ENCODE data around the gene ACTL10. TPM values are rescaled to one million over a fixed set of nuclear protein-coding genes. Genes with fewer than 3 reads are reported as not detected.

The ACTL10 gene
- total RNA-seq, 1 experiment from 2014 or later: 0.46 TPM

DNA sequence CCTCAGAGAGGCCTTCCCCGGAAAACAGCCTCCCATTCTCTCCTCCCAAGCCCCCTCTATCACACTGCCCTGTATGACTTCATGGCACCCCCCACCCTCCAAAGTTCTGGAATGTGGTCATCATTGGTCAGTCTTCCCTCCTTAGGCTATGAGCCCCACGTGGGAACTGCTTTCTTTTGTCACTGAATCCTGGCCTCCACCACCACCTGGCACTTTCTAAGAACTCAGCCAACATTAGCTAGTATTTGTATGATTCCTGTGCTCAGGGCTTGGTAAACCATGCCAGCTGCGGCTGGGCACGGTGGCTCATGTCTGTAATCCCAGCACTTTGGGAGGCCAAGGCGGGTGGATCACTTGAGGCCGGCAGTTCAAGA, 27.9 kb downstream of the ACTL10 start:
- Histone ChIP-seq H4K8ac (replicated peaks; ENCODE audit: insufficient read length, low read depth, low read length) (no peak overlapping the region), H2BK20ac (ENCODE audit: low read depth, low read length, poor library complexity, severe bottlenecking) (no peak overlapping the region), H3K18ac (ENCODE audit: insufficient read length, low read depth, low read length) (peak overlapping the region; percentile 62), H2AFZ (ENCODE audit: low read length) (no peak overlapping the region), H3K23ac (ENCODE audit: insufficient read length, low read depth, low read length) (no peak overlapping the region), H3K4ac (ENCODE audit: low read depth, low read length) (no peak overlapping the region), H3K9me3 (ENCODE audit: control insufficient read depth, low read depth, low read length) (no peaks in the 10 kb centered on the region), H3T11ph (ENCODE audit: low read length) (no peak overlapping the region), H4K91ac (ENCODE audit: insufficient read length, low read depth, low read length) (no peak overlapping the region), H3K79me2 (ENCODE audit: insufficient read depth, low read length) (no peaks in the 10 kb centered on the region), H4K5ac (ENCODE audit: insufficient read length, low read depth, low read length) (no peak overlapping the region), H4K20me1 (ENCODE audit: control insufficient read depth, insufficient read depth, insufficient read length) (no peaks in the 10 kb centered on the region), H3K4me2 (ENCODE audit: insufficient read depth, insufficient read length, low read length) (no peak overlapping the region), H3K56ac (ENCODE audit: insufficient read length, low read depth, low read length) (no peak overlapping the region), H3K27ac (ENCODE audit: insufficient read length, low read depth, low read length) (no peak overlapping the region), H2BK12ac (ENCODE audit: insufficient read length, low read depth, low read length) (no peak overlapping the region), H3K14ac (ENCODE audit: insufficient read depth, low read length) (no peak overlapping the region), H3K23me2 (ENCODE audit: insufficient read length, low read depth, low read length, poor library complexity, severe bottlenecking) (no peaks in the 10 kb centered on the region), H2BK120ac (ENCODE audit: low read depth, low read length, poor library complexity, severe bottlenecking) (no peak overlapping the region), H3K79me1 (ENCODE audit: insufficient read depth, low read depth, low read length, poor library complexity, severe bottlenecking) (no peaks in the 10 kb centered on the region), H2AK5ac (ENCODE audit: insufficient read length, low read length) (no peak overlapping the region), H3K4me1 (ENCODE audit: insufficient read depth, low read length) (no peaks in the 10 kb centered on the region), H2BK5ac (ENCODE audit: insufficient read length, low read length) (no peak overlapping the region), H3K9ac (ENCODE audit: extremely low read depth, insufficient read length, low read length) (no peak overlapping the region), H3K27me3 (ENCODE audit: insufficient read depth, low read length) (no peaks in the 10 kb centered on the region), H2BK15ac (ENCODE audit: low read depth, low read length) (no peak overlapping the region)
- TF ChIP-seq, protein P1, sequence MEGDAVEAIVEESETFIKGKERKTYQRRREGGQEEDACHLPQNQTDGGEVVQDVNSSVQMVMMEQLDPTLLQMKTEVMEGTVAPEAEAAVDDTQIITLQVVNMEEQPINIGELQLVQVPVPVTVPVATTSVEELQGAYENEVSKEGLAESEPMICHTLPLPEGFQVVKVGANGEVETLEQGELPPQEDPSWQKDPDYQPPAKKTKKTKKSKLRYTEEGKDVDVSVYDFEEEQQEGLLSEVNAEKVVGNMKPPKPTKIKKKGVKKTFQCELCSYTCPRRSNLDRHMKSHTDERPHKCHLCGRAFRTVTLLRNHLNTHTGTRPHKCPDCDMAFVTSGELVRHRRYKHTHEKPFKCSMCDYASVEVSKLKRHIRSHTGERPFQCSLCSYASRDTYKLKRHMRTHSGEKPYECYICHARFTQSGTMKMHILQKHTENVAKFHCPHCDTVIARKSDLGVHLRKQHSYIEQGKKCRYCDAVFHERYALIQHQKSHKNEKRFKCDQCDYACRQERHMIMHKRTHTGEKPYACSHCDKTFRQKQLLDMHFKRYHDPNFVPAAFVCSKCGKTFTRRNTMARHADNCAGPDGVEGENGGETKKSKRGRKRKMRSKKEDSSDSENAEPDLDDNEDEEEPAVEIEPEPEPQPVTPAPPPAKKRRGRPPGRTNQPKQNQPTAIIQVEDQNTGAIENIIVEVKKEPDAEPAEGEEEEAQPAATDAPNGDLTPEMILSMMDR (conservative IDR thresholded peaks at IDR 0.05): no peak
- H3K36me3 Mint-ChIP-seq (ENCODE audit: insufficient read depth in 1 of 3, low read depth in 3 of 3): peaks cover 5 to 9% (median 6%) of the 10 kb centered on the region in 3 experiments; a peak in 5 of 7 replicates
- peaks cover 9 to 12% of the 10 kb centered on the region in 2 experiments for H3K9me3 Mint-ChIP-seq
- H3K4me3 Mint-ChIP-seq: no peak overlapping the region; a peak in 1 of 5 replicates
- peaks cover 24 to 25% of the 10 kb centered on the region in 2 experiments for H3K4me1 Mint-ChIP-seq
- peak overlapping the region in 2 of 3 experiments; percentile 53 to 84; a peak in 4 of 7 replicates for H3K27ac Mint-ChIP-seq
- no peak for DNase-seq
- H3K27me3 Mint-ChIP-seq (ENCODE audit: low read depth): peaks cover 41% of the 10 kb centered on the region
- no CpG with 5 or more reads among the region's 6 CpGs for WGBS (ENCODE audit: extremely low coverage, insufficient read length, low lambda C conversion rate)

Measured in H9 (cell line).